Dermis blood vessel endothelial cell (primary cell): ENCODE data around the gene PCED1B. TPM values are rescaled to one million over a fixed set of nuclear protein-coding genes. Genes with fewer than 3 reads are reported as not detected.
"Not testable (repeated sequence)": the region's sequence is repeated elsewhere in the genome, so short reads cannot be mapped to it uniquely, and the experiment has no call there.

ENCODE experiments used
- DNase-seq: peaks from one replicate; pipeline ENCODE4 v3.0.0; 2010
- total RNA-seq: library from RNA; depleted of rRNA; stranded (reverse); fragments of >200 nt; gene quantifications from 2 replicates; pipeline ENCODE4 v1.2.3, GENCODE V29; 2014

The PCED1B gene
- total RNA-seq, 1 donor from 2014 or later: 0.51 TPM

DNA sequence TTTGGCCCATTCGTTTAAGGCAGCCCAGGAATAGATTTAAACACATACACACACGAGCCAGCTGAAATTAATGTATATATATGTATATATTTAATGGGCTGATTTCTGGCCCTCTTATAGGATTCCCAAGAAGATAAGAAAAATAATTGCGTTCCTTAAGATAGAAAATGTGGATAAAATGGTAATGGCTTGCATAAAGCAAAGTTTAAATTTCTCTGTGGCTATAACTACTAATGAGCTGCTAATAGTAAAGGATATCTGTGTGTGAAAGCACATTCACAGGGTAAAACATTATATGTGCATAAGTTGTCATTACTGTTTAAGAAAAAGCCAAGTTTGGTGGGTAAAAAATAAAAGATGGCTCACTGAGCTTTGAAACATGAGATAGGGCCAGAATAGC, 134.0 kb downstream of the PCED1B start:
- DNase-seq: no peak

DNA sequence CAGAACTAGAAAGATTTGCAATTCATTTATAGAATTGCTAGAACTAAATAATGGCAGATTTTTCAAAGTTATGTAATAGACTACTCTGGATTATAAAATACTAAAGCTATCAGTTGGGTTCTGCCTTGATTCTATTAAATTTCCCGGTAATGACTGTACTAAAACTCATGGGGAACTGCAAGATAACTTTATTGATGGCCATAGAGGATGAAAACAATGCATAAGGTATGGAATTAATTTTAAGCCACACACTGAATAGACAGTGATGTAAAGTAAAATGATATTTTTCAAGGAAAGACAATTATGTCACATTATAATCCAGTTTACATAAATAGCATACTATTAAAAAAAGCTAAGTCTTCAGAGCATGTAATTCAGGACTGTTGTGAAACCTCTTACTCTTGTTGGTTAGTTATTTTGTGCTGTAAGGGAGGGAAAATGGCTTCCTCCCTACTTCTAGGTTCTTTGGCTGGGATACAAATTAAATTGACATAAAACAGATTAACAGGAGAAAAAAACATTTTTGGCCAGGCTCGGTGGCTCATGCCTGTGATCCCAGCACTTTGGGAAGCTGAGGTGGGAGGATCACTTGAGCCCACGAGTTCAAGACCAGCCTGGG, 134.7 kb downstream of the PCED1B start:
- no peak for DNase-seq

- DNase-seq: no peak
Observed at GRCh38 chr12:47214771-47215170, 135.3 kb downstream of the PCED1B start.

GRCh38 chr12:47216150-47216677, 136.8 kb downstream of the PCED1B start:
- no peak for DNase-seq

GRCh38 chr12:47217595-47217869, 138.1 kb downstream of the PCED1B start:
- not testable (repeated sequence) for DNase-seq

- DNase-seq: no peak
Observed at GRCh38 chr12:47218191-47218654, 138.8 kb downstream of the PCED1B start.

- DNase-seq: no peak
Observed at GRCh38 chr12:47219243-47219642, 139.8 kb downstream of the PCED1B start.

GRCh38 chr12:47221256-47222023, 142.0 kb downstream of the PCED1B start:
- DNase-seq: no peak

DNA sequence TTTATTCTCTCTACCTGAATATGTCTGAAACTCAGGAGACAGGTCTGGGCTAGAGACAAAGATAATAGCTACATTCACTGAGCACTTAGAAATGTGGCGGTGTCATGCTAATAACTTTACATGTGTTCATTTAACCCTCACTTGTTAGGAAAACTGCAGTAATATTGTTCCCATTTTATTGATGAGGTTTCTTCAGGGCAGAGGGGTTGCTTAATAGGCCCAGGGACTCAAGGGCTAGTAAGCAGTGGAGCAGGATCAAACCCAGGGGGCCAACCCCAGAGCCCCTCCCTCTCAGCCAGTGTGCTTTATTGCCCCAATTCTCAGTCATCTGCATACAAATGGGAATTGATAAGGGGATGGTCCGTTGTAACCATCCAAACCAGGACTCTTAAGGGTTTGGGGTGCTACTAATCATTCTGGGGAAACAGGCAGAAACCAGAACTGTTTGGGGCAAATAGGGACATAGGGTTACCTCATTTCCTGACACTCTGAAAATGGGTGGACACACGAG, 143.2 kb downstream of the PCED1B start:
- DNase-seq: no peak

DNA sequence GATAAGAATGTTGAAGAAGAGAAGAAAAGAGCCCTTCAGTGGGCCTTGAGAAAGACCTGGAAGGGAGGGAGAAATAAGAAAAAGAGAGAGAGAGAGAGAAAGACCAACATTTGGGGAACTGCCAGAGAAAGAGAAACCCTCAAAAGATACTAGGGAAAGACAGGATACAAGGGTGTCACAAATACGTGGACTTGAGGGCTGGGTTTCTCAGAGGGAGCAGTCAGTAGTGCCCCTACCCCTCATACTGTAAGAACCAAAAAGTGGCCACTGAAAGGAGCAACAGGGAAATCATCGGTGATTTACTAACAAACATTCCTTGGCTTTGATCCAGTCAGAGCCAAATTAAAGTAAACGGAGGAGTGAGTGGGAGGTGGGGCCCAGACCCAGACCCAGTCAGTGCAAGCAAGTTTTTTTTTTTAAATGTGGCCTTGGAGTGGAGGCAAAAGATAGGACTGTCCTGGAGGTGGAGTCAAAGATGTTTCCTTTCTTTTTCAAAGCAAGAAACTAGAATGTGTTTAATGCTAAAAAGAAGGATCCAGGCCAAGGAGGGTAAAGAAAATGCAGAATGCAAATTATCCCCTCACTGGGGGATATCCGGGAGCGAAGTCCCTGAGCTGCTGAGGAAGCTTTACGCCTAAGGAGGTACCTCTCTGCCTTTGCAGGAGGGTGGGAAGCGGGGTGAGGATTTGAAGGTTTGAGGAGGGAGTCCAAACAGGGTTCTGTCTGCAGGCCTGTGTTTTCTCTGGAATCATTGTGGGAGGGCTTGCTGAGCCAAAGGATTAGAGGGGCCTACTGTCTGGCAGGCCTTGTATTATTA, 143.8 kb downstream of the PCED1B start:
- no peak for DNase-seq

GRCh38 chr12:47223848-47224213, 144.4 kb downstream of the PCED1B start:
- DNase-seq: peak; percentile 6

DNA sequence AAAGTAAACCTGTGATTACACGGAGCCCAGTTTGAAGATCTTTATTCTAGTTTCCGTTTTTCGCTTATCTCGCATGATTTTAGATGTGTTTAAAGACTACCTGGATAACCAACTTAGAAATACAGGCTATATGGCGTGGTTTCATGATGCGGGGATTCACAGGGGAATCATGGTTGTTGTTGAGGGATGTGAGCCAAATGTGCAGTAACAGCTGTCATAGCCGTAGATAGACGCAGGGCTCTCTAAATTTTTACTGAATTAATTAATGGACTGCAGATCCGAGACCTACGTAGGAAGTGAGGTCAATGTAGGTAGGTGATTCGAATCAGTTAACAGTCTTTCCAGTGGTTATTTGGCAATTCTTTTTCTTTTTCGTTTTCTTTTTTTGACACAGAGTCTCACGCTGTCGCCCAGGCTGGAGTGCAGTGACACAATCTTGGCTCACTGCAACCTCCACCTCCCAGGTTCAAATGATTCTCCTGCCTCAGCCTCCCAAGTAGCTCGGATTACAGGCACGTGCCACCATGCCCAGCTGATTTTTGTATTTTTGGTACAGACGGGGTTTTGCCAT, 145.2 kb downstream of the PCED1B start:
- no peak for DNase-seq

DNA sequence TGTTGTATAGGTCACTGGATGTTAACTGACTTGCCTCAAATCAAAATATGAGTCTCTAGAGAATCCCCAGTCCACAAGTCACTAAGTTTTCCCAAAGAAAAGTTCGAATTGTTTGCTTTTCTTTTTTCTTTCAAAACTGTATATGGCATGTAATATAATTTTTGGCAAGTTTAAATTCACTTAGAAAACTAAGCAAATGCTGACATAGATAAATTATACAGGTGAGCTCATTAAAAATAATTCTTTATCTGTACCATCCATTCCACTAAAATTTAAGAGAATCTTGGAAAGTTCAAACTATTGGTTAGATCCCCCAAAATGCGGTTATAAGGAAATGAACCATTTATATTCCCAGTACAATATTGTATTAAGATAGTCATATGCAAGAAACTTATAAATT, 145.9 kb downstream of the PCED1B start:
- DNase-seq: no peak

DNA sequence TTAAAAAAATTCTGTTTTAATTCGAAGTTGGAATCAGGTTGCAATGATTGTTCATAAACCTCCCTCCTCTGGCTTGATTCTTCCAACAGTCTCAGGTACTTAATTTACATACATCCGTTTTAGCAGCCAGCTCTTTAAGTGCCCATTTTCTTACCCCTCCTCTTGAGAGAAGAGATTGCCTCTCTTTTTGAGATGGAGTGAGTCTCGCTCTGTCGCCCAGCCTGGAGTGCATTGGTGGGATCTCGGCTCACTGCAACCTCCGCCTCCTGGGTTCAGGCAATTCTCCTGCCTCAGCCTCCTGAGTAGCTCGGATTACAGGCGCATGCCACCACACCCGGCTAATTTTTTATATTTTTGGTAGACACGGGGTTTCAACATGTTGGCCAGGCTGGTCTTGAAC, 146.8 kb downstream of the PCED1B start:
- DNase-seq: no peak

GRCh38 chr12:47228802-47229201, 149.4 kb downstream of the PCED1B start:
- no peak for DNase-seq

DNA sequence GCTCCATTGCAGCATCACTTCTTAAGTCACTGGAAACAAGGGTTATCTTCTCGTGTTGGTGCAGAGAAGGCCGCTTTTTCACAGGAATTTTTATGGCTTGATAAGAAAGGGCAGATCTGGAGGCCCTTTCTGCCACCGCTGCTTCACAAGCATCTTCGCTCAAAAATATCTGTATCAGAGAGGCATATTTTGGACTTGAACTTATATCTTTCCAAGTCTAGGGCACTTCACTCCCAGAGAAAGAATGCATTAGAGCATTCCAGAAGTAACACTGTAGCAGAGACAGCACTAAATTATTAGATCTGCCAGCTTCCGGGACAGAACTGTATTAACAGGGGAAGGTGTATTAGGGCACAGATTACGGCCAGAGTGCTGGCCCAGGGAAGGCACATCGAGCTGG, 152.0 kb downstream of the PCED1B start:
- DNase-seq: no peak

DNA sequence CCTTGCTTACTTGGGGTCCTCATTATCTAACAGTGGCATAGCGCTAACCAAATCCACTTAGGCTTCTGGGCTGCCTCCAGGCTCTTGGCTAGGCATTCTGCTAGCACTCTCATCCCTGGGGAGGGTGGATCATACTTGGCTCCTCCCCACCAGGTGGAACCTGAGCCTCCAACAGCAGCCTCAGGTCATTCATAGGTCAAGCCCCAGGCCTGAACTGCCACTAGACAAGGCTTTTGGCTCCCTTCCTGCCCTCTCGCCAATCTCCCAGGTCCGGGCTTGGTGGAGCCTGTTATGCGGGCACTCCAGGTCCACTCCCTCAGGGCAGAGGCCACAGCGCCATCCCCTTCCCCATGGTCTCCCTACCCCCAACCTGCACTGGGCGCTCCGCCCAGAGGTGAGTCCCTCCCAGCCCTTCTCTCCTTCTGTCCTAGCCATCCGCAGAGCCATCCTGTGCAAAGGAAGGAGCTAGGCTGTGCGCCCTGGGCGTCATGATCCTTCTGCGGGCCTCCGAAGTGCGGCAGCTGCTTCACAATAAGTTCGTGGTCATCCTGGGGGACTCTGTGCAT, 155.2 kb downstream of the PCED1B start:
- no peak for DNase-seq

DNA sequence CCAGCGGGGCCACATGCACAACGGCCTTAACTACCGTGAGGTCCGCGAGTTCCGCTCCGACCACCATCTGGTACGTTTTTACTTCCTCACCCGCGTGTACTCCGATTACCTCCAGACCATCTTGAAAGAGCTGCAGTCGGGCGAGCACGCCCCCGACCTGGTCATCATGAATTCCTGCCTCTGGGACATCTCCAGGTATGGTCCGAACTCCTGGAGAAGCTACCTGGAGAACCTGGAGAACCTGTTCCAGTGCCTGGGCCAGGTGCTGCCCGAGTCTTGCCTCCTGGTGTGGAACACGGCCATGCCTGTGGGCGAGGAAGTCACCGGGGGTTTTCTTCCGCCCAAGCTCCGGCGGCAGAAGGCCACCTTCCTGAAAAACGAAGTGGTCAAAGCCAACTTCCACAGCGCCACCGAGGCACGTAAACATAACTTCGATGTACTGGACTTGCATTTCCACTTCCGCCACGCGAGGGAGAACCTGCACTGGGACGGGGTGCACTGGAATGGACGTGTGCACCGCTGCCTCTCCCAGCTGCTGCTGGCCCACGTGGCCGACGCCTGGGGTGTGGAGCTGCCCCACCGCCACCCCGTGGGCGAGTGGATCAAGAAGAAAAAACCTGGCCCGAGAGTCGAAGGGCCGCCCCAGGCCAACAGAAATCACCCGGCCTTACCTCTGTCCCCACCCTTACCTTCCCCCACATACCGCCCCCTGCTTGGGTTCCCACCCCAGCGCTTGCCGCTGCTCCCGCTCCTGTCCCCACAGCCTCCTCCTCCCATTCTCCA, 156.0 kb downstream of the PCED1B start:
- DNase-seq: no peak

- DNase-seq: peak; percentile 3
Observed at GRCh38 chr12:47236109-47236714, 156.8 kb downstream of the PCED1B start.

- DNase-seq: no peak
Observed at GRCh38 chr12:47237751-47238211, 158.4 kb downstream of the PCED1B start.

DNA sequence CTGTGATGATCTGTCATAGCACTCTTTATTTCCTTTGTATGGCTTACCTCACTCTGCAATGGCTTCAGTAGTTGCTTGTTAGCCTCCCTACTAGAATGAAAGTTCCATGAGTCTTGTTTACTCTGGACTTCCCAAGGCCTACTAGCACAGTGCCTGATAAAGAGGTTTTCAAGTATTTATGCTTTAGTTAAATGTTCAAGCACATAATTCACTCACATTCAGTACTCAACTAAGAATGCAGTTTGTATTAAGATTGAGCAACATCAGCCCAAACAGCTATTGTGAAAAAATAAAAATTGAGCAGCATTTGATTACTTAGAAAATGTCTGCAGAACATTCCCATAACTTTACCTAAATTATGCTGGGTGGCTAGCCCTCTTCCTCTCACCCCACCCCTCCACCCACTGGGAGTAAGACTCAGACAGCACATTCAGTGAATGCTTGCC, 159.3 kb downstream of the PCED1B start:
- DNase-seq: no peak
